ENCODE data around the gene PACRG. TPM values are rescaled to one million over a fixed set of nuclear protein-coding genes. Genes with fewer than 3 reads are reported as not detected.

Gene PACRG
- total and polyA plus RNA-seq, 2 donors from 2014 or later, result 7.4 to 20.0 TPM

DNA sequence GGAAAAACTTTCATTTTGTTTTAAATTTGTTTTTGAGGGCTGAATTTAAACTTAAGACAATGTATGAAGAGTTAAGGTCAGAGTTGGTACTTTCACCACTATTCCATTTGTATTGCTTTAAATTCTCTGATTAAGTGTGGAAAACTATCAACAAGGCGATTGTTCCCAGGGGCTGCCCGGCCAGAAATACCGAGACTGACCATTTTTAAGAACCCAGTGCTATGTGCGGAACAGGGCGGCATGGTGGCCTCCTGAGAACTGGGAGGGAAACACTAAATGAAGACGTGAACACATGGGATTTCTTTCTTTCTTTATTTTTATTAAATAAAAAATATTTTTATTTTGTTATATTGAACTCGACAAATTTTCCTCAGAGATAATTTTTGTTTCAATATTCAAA, 465.6 kb downstream of the PACRG start:
- Histone ChIP-seq H3K27ac (ENCODE audit: low read depth in 2 of 2, low read length in 2 of 2) (no peak overlapping the region), H3K27me3 (ENCODE audit: control insufficient read depth, insufficient read depth, low read length) (no peaks in the 10 kb centered on the region), H3K36me3 (ENCODE audit: control insufficient read depth in 2 of 3, insufficient read depth in 3 of 3, low read length in 3 of 3) (no peaks in the 10 kb centered on the region), H3K9me3 (ENCODE audit: control insufficient read depth in 2 of 3, insufficient read depth in 1 of 3, low read length in 3 of 3) (no peaks in the 10 kb centered on the region), H3K9ac (ENCODE audit: low read length in 3 of 3) (no peak overlapping the region), H3K4me3 (ENCODE audit: low read length in 3 of 3) (no peak overlapping the region), H3K4me1 (ENCODE audit: control insufficient read depth in 2 of 3, insufficient read depth in 2 of 3, low read depth in 1 of 3, low read length in 3 of 3) (no peaks in the 10 kb centered on the region)
- FAIRE-seq, result no peak
- TF ChIP-seq, protein P1, sequence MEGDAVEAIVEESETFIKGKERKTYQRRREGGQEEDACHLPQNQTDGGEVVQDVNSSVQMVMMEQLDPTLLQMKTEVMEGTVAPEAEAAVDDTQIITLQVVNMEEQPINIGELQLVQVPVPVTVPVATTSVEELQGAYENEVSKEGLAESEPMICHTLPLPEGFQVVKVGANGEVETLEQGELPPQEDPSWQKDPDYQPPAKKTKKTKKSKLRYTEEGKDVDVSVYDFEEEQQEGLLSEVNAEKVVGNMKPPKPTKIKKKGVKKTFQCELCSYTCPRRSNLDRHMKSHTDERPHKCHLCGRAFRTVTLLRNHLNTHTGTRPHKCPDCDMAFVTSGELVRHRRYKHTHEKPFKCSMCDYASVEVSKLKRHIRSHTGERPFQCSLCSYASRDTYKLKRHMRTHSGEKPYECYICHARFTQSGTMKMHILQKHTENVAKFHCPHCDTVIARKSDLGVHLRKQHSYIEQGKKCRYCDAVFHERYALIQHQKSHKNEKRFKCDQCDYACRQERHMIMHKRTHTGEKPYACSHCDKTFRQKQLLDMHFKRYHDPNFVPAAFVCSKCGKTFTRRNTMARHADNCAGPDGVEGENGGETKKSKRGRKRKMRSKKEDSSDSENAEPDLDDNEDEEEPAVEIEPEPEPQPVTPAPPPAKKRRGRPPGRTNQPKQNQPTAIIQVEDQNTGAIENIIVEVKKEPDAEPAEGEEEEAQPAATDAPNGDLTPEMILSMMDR (IDR thresholded peaks at IDR 0.05; ENCODE audit: borderline replicate concordance, extremely low read depth, insufficient read depth), result no peak
- intact Hi-C loops (cut with DNase I), result no loop called here
- no peak for DNase-seq

DNA sequence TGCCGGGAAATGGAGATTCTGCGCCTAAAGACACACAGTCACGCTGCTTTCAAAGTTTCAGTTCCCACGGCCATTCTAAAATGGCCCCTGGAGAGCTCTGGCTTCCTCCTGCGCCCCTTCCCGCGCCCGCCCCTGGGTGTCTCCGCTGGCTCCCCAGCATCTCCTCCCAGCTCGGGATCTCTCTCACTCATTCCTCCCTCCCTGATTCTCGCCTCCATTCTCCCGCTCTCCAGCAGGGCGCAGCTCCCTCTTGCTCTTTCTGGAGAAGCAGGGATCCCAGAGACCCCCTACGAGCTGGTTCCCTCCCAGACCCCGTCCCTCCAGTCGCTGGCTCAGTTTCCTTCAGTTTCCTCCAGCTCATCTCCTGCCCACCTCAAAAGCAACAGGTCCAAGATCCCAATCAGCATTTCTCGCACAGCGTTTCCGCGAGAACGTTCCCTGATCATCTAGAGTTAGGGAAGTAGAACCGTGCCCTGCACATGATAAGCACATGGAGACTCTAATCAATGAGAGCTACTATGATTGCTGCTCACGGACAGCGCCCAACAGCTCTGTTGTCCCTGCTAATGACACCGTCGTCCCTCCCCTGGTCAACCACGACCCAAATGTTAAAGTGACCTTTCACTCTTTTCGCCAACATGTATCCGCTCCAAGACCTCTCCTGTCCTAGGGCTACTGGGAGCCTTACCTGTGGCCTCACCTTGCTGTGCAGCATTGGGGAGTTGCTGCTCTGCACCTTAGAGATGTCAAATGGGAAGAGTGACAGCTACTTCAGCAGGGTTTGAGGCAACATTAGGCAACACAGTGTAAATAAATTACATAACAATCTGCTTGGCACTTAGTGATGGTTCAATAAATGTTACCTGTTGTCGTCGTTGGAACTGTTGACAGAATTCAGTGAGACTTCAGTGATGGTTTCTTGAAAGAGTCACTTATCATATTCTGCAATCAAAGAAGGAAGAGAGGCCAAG, 468.2 kb downstream of the PACRG start:
- TF ChIP-seq, protein P1 (IDR thresholded peaks at IDR 0.05; ENCODE audit: borderline replicate concordance, extremely low read depth, insufficient read depth), result no peak
- Histone ChIP-seq H3K9ac (ENCODE audit: low read length in 3 of 3) (no peak overlapping the region), H3K27me3 (ENCODE audit: control insufficient read depth, insufficient read depth, low read length) (no peaks in the 10 kb centered on the region), H3K4me3 (ENCODE audit: low read length in 3 of 3) (no peak overlapping the region), H3K4me1 (ENCODE audit: control insufficient read depth in 2 of 3, insufficient read depth in 2 of 3, low read depth in 1 of 3, low read length in 3 of 3) (no peaks in the 10 kb centered on the region), H3K9me3 (ENCODE audit: control insufficient read depth in 2 of 3, insufficient read depth in 1 of 3, low read length in 3 of 3) (no peaks in the 10 kb centered on the region), H3K36me3 (ENCODE audit: control insufficient read depth in 2 of 3, insufficient read depth in 3 of 3, low read length in 3 of 3) (no peaks in the 10 kb centered on the region), H3K27ac (ENCODE audit: low read depth in 2 of 2, low read length in 2 of 2) (no peak overlapping the region)
- intact Hi-C loops (cut with DNase I), result no loop called here
- FAIRE-seq, result no peak
- DNase-seq, result no peak

DNA sequence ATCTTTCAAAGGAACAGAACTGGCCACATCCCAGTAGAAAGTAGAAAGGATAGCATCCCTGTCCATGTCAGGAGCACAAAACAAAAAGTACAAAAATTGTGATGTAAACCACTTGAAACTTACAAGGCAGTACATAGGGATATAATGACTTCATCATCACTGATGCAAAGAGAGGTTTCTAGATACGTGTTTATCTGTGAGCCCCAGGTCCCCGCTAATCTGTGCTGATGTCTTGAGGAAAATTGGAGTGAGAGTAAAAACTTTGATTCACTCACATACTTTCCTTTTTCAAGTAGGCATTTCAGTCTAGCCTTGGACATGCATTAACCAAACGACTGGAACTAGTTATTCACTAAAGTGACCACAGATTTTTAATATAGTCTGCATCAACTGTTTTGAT, 470.1 kb downstream of the PACRG start:
- Histone ChIP-seq H3K4me1 (ENCODE audit: control insufficient read depth in 2 of 3, insufficient read depth in 2 of 3, low read depth in 1 of 3, low read length in 3 of 3) (no peaks in the 10 kb centered on the region), H3K4me3 (ENCODE audit: low read length in 3 of 3) (no peak overlapping the region), H3K9ac (ENCODE audit: low read length in 3 of 3) (no peak overlapping the region), H3K36me3 (ENCODE audit: control insufficient read depth in 2 of 3, insufficient read depth in 3 of 3, low read length in 3 of 3) (no peaks in the 10 kb centered on the region), H3K27ac (ENCODE audit: low read depth in 2 of 2, low read length in 2 of 2) (no peak overlapping the region), H3K9me3 (ENCODE audit: control insufficient read depth in 2 of 3, insufficient read depth in 1 of 3, low read length in 3 of 3) (no peaks in the 10 kb centered on the region), H3K27me3 (ENCODE audit: control insufficient read depth, insufficient read depth, low read length) (no peaks in the 10 kb centered on the region)
- TF ChIP-seq, protein P1 (IDR thresholded peaks at IDR 0.05; ENCODE audit: borderline replicate concordance, extremely low read depth, insufficient read depth), result no peak
- DNase-seq, result no peak
- FAIRE-seq, result no peak
- intact Hi-C loops (cut with DNase I), result no loop called here

Measured in kidney (tissue), 14 donors.